B cell (primary cell): ENCODE data around the gene CUBN.

ENCODE experiments used
- CTCF ChIP-seq: fragments of 200-600 bp; IDR thresholded peaks from one replicate; pipeline ENCODE4 v1.8.0; 2022; ENCODE audit warnings: antibody characterized with exemption, mild to moderate bottlenecking
- EZH2 ChIP-seq: IDR thresholded peaks from 2 replicates; pipeline ENCODE4 v1.6.1; 2012; ENCODE audit warnings: borderline replicate concordance, low read depth, mild to moderate bottlenecking, moderate library complexity, low read length; ENCODE audit not compliant: insufficient read depth, poor library complexity, severe bottlenecking

DNA sequence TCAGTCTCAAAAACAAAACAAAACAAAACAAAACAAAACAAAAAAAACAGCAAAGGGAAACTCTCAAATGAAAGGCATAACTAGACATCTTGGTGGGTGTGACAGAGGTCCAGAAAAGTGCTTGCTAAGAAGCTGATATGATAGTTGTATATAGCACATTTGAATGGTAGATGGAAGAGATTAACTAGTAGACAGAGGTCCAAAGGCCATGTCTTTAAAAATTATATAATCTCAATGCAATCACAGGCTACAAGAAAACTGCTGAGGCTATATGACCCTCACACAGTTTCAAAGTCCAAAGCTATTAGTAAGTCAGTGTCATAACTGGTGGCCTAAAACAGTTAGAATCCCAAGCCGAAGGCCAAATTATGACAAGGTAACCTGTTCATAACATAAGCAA, 15.6 kb upstream of the CUBN start:
- TF ChIP-seq CTCF (no peak), EZH2 (no peak)
